GM03348 (cell line): ENCODE results near the gene WDR77.

Experiments used
- DNase-seq: peaks from one replicate; pipeline ENCODE4 v3.0.0; 2012; ENCODE audit warnings: low spot score

WDR77 gene

GRCh38 chr1:111439461-111440351 lies 9.3 kb downstream of the WDR77 start:
- DNase-seq: no peak

GRCh38 chr1:111436726-111437125 lies 12.3 kb downstream of the WDR77 start:
- peak; percentile 11 for DNase-seq

- no peak for DNase-seq
Measured at GRCh38 chr1:111424281-111424680, 24.8 kb downstream of the WDR77 start.

- DNase-seq: no peak
Measured at GRCh38 chr1:111422546-111423391, 26.3 kb downstream of the WDR77 start.

- no peak for DNase-seq
Measured at GRCh38 chr1:111420377-111420776, 28.7 kb downstream of the WDR77 start.

- DNase-seq: no peak
Measured at GRCh38 chr1:111419037-111419436, 30.0 kb downstream of the WDR77 start.

GRCh38 chr1:111417755-111418154 lies 31.3 kb downstream of the WDR77 start:
- no peak for DNase-seq

- DNase-seq: no peak
Measured at GRCh38 chr1:111415461-111415860, 33.6 kb downstream of the WDR77 start.

- no peak for DNase-seq
Measured at GRCh38 chr1:111414756-111415155, 34.3 kb downstream of the WDR77 start.

GRCh38 chr1:111412839-111413238 lies 36.2 kb downstream of the WDR77 start:
- DNase-seq: no peak

- DNase-seq: no peak
Measured at GRCh38 chr1:111407301-111407700, 41.8 kb downstream of the WDR77 start.

GRCh38 chr1:111406321-111406768 lies 42.7 kb downstream of the WDR77 start:
- no peak for DNase-seq

- DNase-seq: no peak
Measured at GRCh38 chr1:111404588-111404987, 44.5 kb downstream of the WDR77 start.

GRCh38 chr1:111402083-111402482 lies 47.0 kb downstream of the WDR77 start:
- DNase-seq: no peak

- peak; percentile 64 for DNase-seq
Measured at GRCh38 chr1:111399792-111400610, 49.1 kb downstream of the WDR77 start.

GRCh38 chr1:111392460-111392945 lies 56.6 kb downstream of the WDR77 start:
- no peak for DNase-seq

- DNase-seq: no peak
Measured at GRCh38 chr1:111392042-111392441, 57.0 kb downstream of the WDR77 start.
